Breast epithelium (tissue), 4 donors: Measurements from ENCODE around the gene HBM. TPM values are rescaled to one million over a fixed set of nuclear protein-coding genes. Genes with fewer than 3 reads are reported as not detected.
"Not testable (repeated sequence)": the region's sequence is repeated elsewhere in the genome, so short reads cannot be mapped to it uniquely, and the experiment has no call there.

ENCODE experiments used
- DNase-seq, 2 donors: peaks; one replicate each; pipeline ENCODE4 v3.0.0-alpha.2; 2019; ENCODE audit warnings: low spot score in 2 of 2
- H3K27ac ChIP-seq, 2 donors: fragments of 200-600 bp; sonication (generic) in 1 of 2; one replicate each; pipeline ENCODE4 v1.5.1; 2016 to 2019; ENCODE audit warnings: mild to moderate bottlenecking in 1 of 2
- H3K27me3 ChIP-seq, 2 donors: fragments of 200-600 bp; sonication (generic) in 1 of 2; one replicate each; pipeline versions ENCODE4 v1.5.1 to v1.6.0; 2017 to 2019; ENCODE audit warnings: control low read depth in 1 of 2, mild to moderate bottlenecking in 1 of 2
- H3K36me3 ChIP-seq: fragments of 200-600 bp; one replicate; pipeline ENCODE4 v1.5.1; 2019
- H3K4me1 ChIP-seq, 2 donors: fragments of 200-600 bp; sonication (generic); one replicate each; pipeline ENCODE4 v1.5.1; 2016 to 2019; ENCODE audit warnings: control low read depth in 1 of 2
- H3K4me3 ChIP-seq, 3 donors: fragments of 200-600 bp; sonication (generic); 1 replicate in 2 of 3; 2 replicates in 1 of 3; pipeline ENCODE4 v1.5.1; 2016 to 2019; ENCODE audit warnings: mild to moderate bottlenecking in 3 of 3, moderate library complexity in 2 of 3
- H3K9me3 ChIP-seq, 2 donors: fragments of 200-600 bp; sonication (generic) in 1 of 2; one replicate each; pipeline ENCODE4 v1.5.1; 2016 to 2019; ENCODE audit warnings: control low read depth in 1 of 2
- CTCF ChIP-seq, 3 donors: fragments of 450-650 bp; IDR thresholded peaks; one replicate each; pipeline ENCODE4 v1.5.1; 2016 to 2017; ENCODE audit warnings: antibody characterized with exemption in 3 of 3, mild to moderate bottlenecking in 3 of 3, moderate library complexity in 3 of 3
- POLR2A ChIP-seq: fragments of 450-650 bp; IDR thresholded peaks from one replicate; pipeline ENCODE4 v1.6.1; 2016; ENCODE audit warnings: antibody characterized with exemption, mild to moderate bottlenecking, moderate library complexity
- POLR2AphosphoS5 ChIP-seq, 3 donors: sonication (generic); formaldehyde crosslinking; IDR thresholded peaks; one replicate each; pipeline ENCODE4 v1.6.1; 2017; ENCODE audit warnings: antibody characterized with exemption in 3 of 3
- intact Hi-C: fragments of 100-400 bp; cut with DNase I; formaldehyde crosslinking; loops from one replicate; pipeline ENCODE4 v1.15.1; 2023; ENCODE audit warnings: low total_unique reads
- total RNA-seq, 3 donors: library from RNA; depleted of rRNA; stranded (reverse); fragments of >200 nt; gene quantifications; one replicate each; pipeline ENCODE4 v1.1.0, GENCODE V29; 2016

The HBM gene
- total RNA-seq, 3 donors from 2014 or later, result 1.3 TPM; not detected in 2

GRCh38 chr16:194516-194915 lies 28.7 kb downstream of the HBM start:
- Histone ChIP-seq H3K36me3 (peaks cover 21% of the 10 kb centered on the region), H3K27me3 (no peaks in the 10 kb centered on the region), H3K4me1 (no peaks in the 10 kb centered on the region), H3K9me3 (no peaks in the 10 kb centered on the region), H3K4me3 (no peak overlapping the region), H3K27ac (no peak overlapping the region)
- TF ChIP-seq POLR2A, result no peak
- no peak for TF ChIP-seq CTCF (IDR thresholded peaks at IDR 0.05)
- TF ChIP-seq POLR2AphosphoS5 (IDR thresholded peaks at IDR 0.05), result no peak
- intact Hi-C loops, result no loop called here
- no peak for DNase-seq

GRCh38 chr16:200388-200787 lies 34.6 kb downstream of the HBM start:
- Histone ChIP-seq H3K4me1 (no peaks in the 10 kb centered on the region), H3K27ac (no peak overlapping the region), H3K36me3 (peaks cover 9% of the 10 kb centered on the region), H3K27me3 (no peaks in the 10 kb centered on the region), H3K9me3 (no peaks in the 10 kb centered on the region), H3K4me3 (no peak overlapping the region)
- no peak for TF ChIP-seq POLR2AphosphoS5 (IDR thresholded peaks at IDR 0.05)
- no peak for TF ChIP-seq CTCF (IDR thresholded peaks at IDR 0.05)
- no peak for TF ChIP-seq POLR2A
- DNase-seq, result no peak
- intact Hi-C loops, result no loop called here

GRCh38 chr16:203246-203645 lies 37.5 kb downstream of the HBM start:
- Histone ChIP-seq H3K27me3 (no peaks in the 10 kb centered on the region), H3K9me3 (no peaks in the 10 kb centered on the region), H3K27ac (no peak overlapping the region), H3K4me1 (no peaks in the 10 kb centered on the region), H3K36me3 (peaks cover 11% of the 10 kb centered on the region), H3K4me3 (no peak overlapping the region)
- intact Hi-C loops, result no loop called here
- TF ChIP-seq POLR2AphosphoS5 (IDR thresholded peaks at IDR 0.05) (no peak), CTCF (IDR thresholded peaks at IDR 0.05) (no peak)
- DNase-seq, result no peak

- H3K36me3 ChIP-seq, result peaks cover 15% of the 10 kb centered on the region
- DNase-seq, H3K27me3 ChIP-seq, H3K4me3 ChIP-seq, H3K9me3 ChIP-seq, intact Hi-C loops, H3K27ac ChIP-seq, H3K4me1 ChIP-seq: not testable (repeated sequence)
Observed at GRCh38 chr16:204046-204445, 38.3 kb downstream of the HBM start.

- intact Hi-C loops, result loop anchor here (5.0 kb wide), 1 partner anchor 1798 kb away; the partner anchor contains the start of gene ZNF598
- peaks cover 15% of the 10 kb centered on the region for H3K36me3 ChIP-seq
- H3K27ac ChIP-seq, result not testable (repeated sequence)
Observed at GRCh38 chr16:209359-209758, 43.6 kb downstream of the HBM start.

GRCh38 chr16:211631-212180 lies 45.9 kb downstream of the HBM start:
- intact Hi-C loops, H3K9me3 ChIP-seq, H3K27me3 ChIP-seq, H3K4me3 ChIP-seq, DNase-seq, H3K4me1 ChIP-seq, H3K27ac ChIP-seq, H3K36me3 ChIP-seq: not testable (repeated sequence)

More at GRCh38 chr16:209359-209758, 43.6 kb downstream of the HBM start:
- H3K9me3 ChIP-seq, H3K4me1 ChIP-seq, H3K27me3 ChIP-seq, DNase-seq, H3K4me3 ChIP-seq: not testable (repeated sequence)

- Histone ChIP-seq H3K4me1 (no peaks in the 10 kb centered on the region), H3K36me3 (peaks cover 4% of the 10 kb centered on the region), H3K9me3 (no peaks in the 10 kb centered on the region), H3K27ac (no peak overlapping the region), H3K27me3 (no peaks in the 10 kb centered on the region), H3K4me3 (no peak overlapping the region)
- DNase-seq, result no peak
- intact Hi-C loops, result no loop called here
- no peak for TF ChIP-seq POLR2AphosphoS5 (IDR thresholded peaks at IDR 0.05)
- TF ChIP-seq CTCF (IDR thresholded peaks at IDR 0.05), result no peak
- no peak for TF ChIP-seq POLR2A
Observed at GRCh38 chr16:212999-213398, 47.2 kb downstream of the HBM start.
